Cardiac muscle cell (in vitro differentiated cells and primary cell): ENCODE results near the gene THSD7A. TPM values are rescaled to one million over a fixed set of nuclear protein-coding genes. Genes with fewer than 3 reads are reported as not detected.

ENCODE experiments used
- DNase-seq, 2 donors: peaks; one replicate each; pipeline versions ENCODE4 v3.0.0 to v3.0.0-alpha.2; 2010 to 2017; ENCODE audit warnings: low read depth in 1 of 2, low spot score in 1 of 2
- H3K27ac ChIP-seq: fragments of 200-600 bp; sonication (generic); 2 replicates; pipeline ENCODE4 v1.5.1; 2016
- H3K27me3 ChIP-seq: fragments of 200-600 bp; sonication (generic); 2 replicates; pipeline ENCODE4 v1.6.0; 2016; ENCODE audit warnings: control low read depth
- H3K36me3 ChIP-seq: fragments of 200-600 bp; sonication (generic); 2 replicates; pipeline ENCODE4 v1.5.1; 2016; ENCODE audit warnings: control low read depth
- H3K4me1 ChIP-seq: fragments of 200-600 bp; sonication (generic); 2 replicates; pipeline ENCODE4 v1.8.1; 2017; ENCODE audit warnings: low read depth, mild to moderate bottlenecking, mixed run types
- H3K4me3 ChIP-seq: fragments of 200-600 bp; sonication (generic); 2 replicates; pipeline ENCODE4 v1.5.1; 2016; ENCODE audit warnings: mild to moderate bottlenecking
- H3K9me3 ChIP-seq: fragments of 200-600 bp; sonication (generic); 2 replicates; pipeline ENCODE4 v1.5.1; 2017; ENCODE audit warnings: low read depth, mild to moderate bottlenecking, control low read depth
- CTCF ChIP-seq: IDR thresholded peaks from 2 replicates; pipeline ENCODE4 v1.5.1; 2012; ENCODE audit warnings: low read depth, mild to moderate bottlenecking, low read length
- polyA plus RNA-seq: library from polyadenylated mRNA; unstranded; fragments of >200 nt; fragmentation: Nextera tagmentation; extraction: Ambion mirVana; gene quantifications from 2 replicates; pipeline ENCODE4 v1.2.1, GENCODE V29; 2016
- total RNA-seq: library from RNA; depleted of rRNA; stranded (reverse); fragments of >200 nt; gene quantifications from 2 replicates; pipeline ENCODE4 v1.2.3, GENCODE V29; 2016

THSD7A gene
- total RNA-seq: 2.0 and 3.7 TPM in 2 replicates
- 1.5 and 1.8 TPM in 2 replicates for polyA plus RNA-seq

DNA sequence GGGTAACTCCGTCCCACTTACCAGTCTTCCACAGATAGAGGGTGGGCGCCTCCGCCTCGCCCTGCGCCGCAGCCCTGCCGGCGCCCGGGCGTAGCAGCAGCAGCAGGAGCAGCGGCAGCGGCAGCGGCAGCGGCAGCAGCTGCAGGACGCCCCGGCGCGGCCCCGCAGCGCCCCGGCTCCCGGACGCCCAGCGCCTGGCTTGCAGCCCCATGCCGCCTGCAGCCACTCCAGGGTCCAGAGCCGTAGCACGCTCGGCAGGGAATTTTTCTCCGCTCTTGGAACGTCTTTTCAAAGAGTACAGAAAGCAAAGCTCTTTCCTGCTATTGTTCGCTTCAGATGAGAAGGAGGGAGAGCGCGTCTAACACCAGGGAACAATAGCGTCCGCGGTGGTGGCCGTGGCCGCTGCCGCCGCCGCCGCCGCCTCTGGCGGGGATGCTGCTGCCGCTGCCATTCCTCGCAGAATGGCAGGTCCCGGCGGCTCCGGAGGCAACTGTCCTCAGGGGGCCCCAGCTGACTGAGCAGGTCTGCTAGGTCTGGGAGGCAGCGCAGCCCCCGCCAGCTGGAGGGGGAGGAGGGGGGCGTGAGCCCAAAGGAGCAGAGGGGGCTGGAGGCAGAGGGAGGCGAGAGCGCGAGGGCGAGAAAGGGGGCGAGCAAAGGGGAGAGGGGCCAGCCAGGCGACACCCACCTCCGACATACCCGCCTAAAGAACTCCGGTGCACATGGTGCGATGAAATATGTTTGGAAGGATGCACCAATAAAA, at the start of gene THSD7A:
TSS of gene THSD7A (minus strand) at position 463 of the 760 bp plus-strand sequence. CDS start at position 211, 252 bp downstream.
- peak within 1 kb of the TSS; percentile 77 for H3K4me3 ChIP-seq
- peak within 1 kb of the TSS; percentile 38 for H3K27ac ChIP-seq
- no peaks in the 10 kb centered on the region for H3K36me3 ChIP-seq
- DNase-seq: peak; percentile 72 to 82
- no peak for TF ChIP-seq CTCF
- no peaks in the 10 kb centered on the region for H3K9me3 ChIP-seq
- H3K4me1 ChIP-seq: no peaks in the 10 kb centered on the region
- H3K27me3 ChIP-seq: peaks cover 7% of the 10 kb centered on the region

GRCh38 chr7:11881680-11882079, 49.7 kb upstream of the THSD7A start:
- Histone ChIP-seq H3K9me3 (no peaks in the 10 kb centered on the region), H3K27ac (no peak overlapping the region), H3K27me3 (no peaks in the 10 kb centered on the region), H3K4me1 (no peaks in the 10 kb centered on the region), H3K36me3 (no peaks in the 10 kb centered on the region), H3K4me3 (no peak overlapping the region)
- no peak for TF ChIP-seq CTCF
- DNase-seq: no peak

- Histone ChIP-seq H3K27ac (no peak overlapping the region), H3K27me3 (peaks cover 5% of the 10 kb centered on the region), H3K4me1 (no peaks in the 10 kb centered on the region), H3K4me3 (no peak overlapping the region), H3K9me3 (no peaks in the 10 kb centered on the region), H3K36me3 (no peaks in the 10 kb centered on the region)
- no peak for DNase-seq
- TF ChIP-seq CTCF: no peak
Measured at GRCh38 chr7:11875635-11876034, 43.6 kb upstream of the THSD7A start.

DNA sequence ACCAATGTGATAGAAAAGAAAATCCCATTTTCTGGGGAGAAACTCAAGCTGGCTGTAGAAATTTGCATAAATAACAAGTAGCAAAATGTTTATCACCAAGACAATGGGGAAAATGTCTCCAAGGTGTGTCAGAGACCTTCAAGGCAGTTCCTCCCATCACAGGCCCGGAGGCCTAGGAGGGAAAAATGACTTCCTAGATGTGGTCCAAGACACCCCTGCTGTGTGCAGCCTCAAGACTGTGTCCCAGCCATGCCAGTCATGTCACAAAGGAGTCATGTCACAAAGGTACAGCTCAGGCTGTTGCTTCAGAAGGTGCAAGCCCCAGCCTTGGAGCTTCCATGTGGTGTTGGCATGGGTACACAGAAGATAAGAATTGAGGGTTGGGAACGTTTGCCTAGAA, 33.7 kb upstream of the THSD7A start:
- no peaks in the 10 kb centered on the region for H3K36me3 ChIP-seq
- DNase-seq: no peak
- H3K27me3 ChIP-seq: peaks cover 8% of the 10 kb centered on the region
- peaks cover 6% of the 10 kb centered on the region for H3K4me1 ChIP-seq
- no peak for TF ChIP-seq CTCF
- no peaks in the 10 kb centered on the region for H3K9me3 ChIP-seq
- no peak overlapping the region for H3K4me3 ChIP-seq
- H3K27ac ChIP-seq: no peak overlapping the region

DNA sequence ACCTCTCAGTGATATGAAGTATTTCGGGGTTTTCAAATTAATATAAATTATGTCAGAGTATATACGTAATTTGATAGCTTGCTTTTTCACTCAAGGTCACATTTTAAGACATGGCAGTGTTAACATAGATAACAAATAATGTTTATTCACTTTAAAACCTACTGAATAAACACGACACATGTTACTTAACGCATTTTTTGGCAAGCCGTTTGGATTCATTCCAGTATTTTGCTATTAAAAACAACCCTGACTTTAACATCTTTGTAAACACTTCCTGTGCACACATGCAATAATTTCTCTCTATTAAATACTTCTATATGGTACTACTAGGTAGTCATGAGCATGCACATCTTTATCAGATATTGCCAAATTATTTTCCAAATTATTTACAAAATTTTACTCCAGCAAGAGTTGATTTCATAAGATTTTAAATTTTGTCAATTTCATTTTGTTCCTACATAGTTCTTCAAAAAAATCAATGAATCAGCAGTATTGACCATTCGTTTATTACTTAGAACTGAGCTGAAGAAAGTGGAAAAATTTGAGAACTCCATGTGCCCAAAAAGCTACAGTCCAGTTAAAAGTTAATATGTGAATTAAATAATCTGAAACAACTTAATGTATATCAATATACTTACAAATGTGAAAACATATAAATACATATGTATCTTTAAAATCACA, 26.8 kb upstream of the THSD7A start:
- TF ChIP-seq CTCF: no peak
- no peak overlapping the region for H3K27ac ChIP-seq
- DNase-seq: no peak
- H3K9me3 ChIP-seq: no peaks in the 10 kb centered on the region
- peaks cover 13% of the 10 kb centered on the region for H3K27me3 ChIP-seq
- no peaks in the 10 kb centered on the region for H3K36me3 ChIP-seq
- H3K4me1 ChIP-seq: peaks cover 6% of the 10 kb centered on the region
- H3K4me3 ChIP-seq: no peak overlapping the region
